NCI-H774 (cell line): ENCODE results near the gene MYH6.
A peak's percentile ranks its signal among the peaks of the same experiment; 100 is the strongest.
"Not testable (repeated sequence)": the region's sequence is repeated elsewhere in the genome, so short reads cannot be mapped to it uniquely, and the experiment has no call there.

Experiments
- DNase-seq: peaks from one replicate; lab custom pipeline; 2025; lab: John Stamatoyannopoulos, UW

MYH6 gene

GRCh38 chr14:23414254-23414653 lies 6.2 kb upstream of the MYH6 start:
- no peak for DNase-seq

GRCh38 chr14:23413681-23414080 lies 5.6 kb upstream of the MYH6 start:
- DNase-seq: no peak

- no peak for DNase-seq
Measured at GRCh38 chr14:23411563-23412525, 3.8 kb upstream of the MYH6 start.

GRCh38 chr14:23409966-23410635 lies 2.0 kb upstream of the MYH6 start:
- DNase-seq: no peak

GRCh38 chr14:23409475-23409874 lies 1.4 kb upstream of the MYH6 start:
- DNase-seq: no peak

GRCh38 chr14:23408307-23408630 lies 196 bp upstream of the MYH6 start:
- no peak for DNase-seq

- DNase-seq: no peak
Measured at GRCh38 chr14:23406725-23407355, 1.2 kb downstream of the MYH6 start.

GRCh38 chr14:23406244-23406643 lies 1.8 kb downstream of the MYH6 start:
- DNase-seq: no peak

- no peak for DNase-seq
Measured at GRCh38 chr14:23405516-23406025, 2.5 kb downstream of the MYH6 start.

GRCh38 chr14:23405096-23405495 lies 3.0 kb downstream of the MYH6 start:
- DNase-seq: no peak

- DNase-seq: no peak
Measured at GRCh38 chr14:23404331-23404900, 3.7 kb downstream of the MYH6 start.

- no peak for DNase-seq
Measured at GRCh38 chr14:23403908-23404307, 4.2 kb downstream of the MYH6 start.

- DNase-seq: no peak
Measured at GRCh38 chr14:23403139-23403438, 5.0 kb downstream of the MYH6 start.

GRCh38 chr14:23402296-23403138 lies 5.6 kb downstream of the MYH6 start:
- DNase-seq: no peak

- DNase-seq: no peak
Measured at GRCh38 chr14:23401291-23401690, 6.8 kb downstream of the MYH6 start.

GRCh38 chr14:23400496-23401149 lies 7.5 kb downstream of the MYH6 start:
- DNase-seq: not testable (repeated sequence)

GRCh38 chr14:23399591-23399990 lies 8.5 kb downstream of the MYH6 start:
- no peak for DNase-seq

GRCh38 chr14:23399136-23399535 lies 8.9 kb downstream of the MYH6 start:
- no peak for DNase-seq

GRCh38 chr14:23398348-23398747 lies 9.7 kb downstream of the MYH6 start:
- peak; percentile 38 for DNase-seq

- DNase-seq: no peak
Measured at GRCh38 chr14:23396781-23397407, 11.2 kb downstream of the MYH6 start.

GRCh38 chr14:23396126-23396525 lies 11.9 kb downstream of the MYH6 start:
- no peak for DNase-seq
